ENCODE data around the gene UBTD1. TPM values are rescaled to one million over a fixed set of nuclear protein-coding genes. Genes with fewer than 3 reads are reported as not detected.

The UBTD1 gene
- total RNA-seq, 1 donor from 2014 or later, result 6.2 TPM

Other genes with a start within 250 kb of the UBTD1 start
- 8.3 TPM for gene ARHGAP19, start 206.3 kb upstream of the UBTD1 start, total RNA-seq
- 2.9 TPM for gene FRAT1, start 179.7 kb upstream of the UBTD1 start, total RNA-seq
- gene FRAT2, start 164.2 kb upstream of the UBTD1 start, total RNA-seq, result 11.8 TPM
- 51.9 TPM for gene RRP12, start 97.6 kb upstream of the UBTD1 start, total RNA-seq
- 190 TPM for gene PGAM1, start 72.7 kb upstream of the UBTD1 start, total RNA-seq
- 41.2 TPM for gene EXOSC1, start 52.9 kb upstream of the UBTD1 start, total RNA-seq
- gene ZDHHC16, start 52.7 kb upstream of the UBTD1 start, total RNA-seq, result 34.0 TPM
- gene MMS19, start 502 bp upstream of the UBTD1 start, total RNA-seq, result 71.5 TPM
- 1.1 TPM for gene ANKRD2, start 73.9 kb downstream of the UBTD1 start, total RNA-seq
- gene HOGA1, start 85.5 kb downstream of the UBTD1 start, total RNA-seq, result 1.3 TPM
- not detected for gene C10orf62, start 90.8 kb downstream of the UBTD1 start, total RNA-seq
- 12.9 TPM for gene MORN4, start 134.6 kb downstream of the UBTD1 start, total RNA-seq
- gene PI4K2A, start 141.7 kb downstream of the UBTD1 start, total RNA-seq, result 16.7 TPM
- 11.7 TPM for gene AVPI1, start 188.3 kb downstream of the UBTD1 start, total RNA-seq
- gene MARVELD1, start 214.8 kb downstream of the UBTD1 start, total RNA-seq, result 40.8 TPM
- 33.8 TPM for gene ZFYVE27, start 238.2 kb downstream of the UBTD1 start, total RNA-seq